Effector memory CD8-positive, alpha-beta T cell (primary cell): Measurements from ENCODE around the gene ATP2B3.

Experiments
- ATAC-seq: fragments of 150-1000 bp; cut with Tn5 transposase; replicated peaks from 2 replicates; pipeline ENCODE4 v1.10.0; 2021; ENCODE audit warnings: mild to moderate bottlenecking, moderate library complexity
- DNase-seq, 3 experiments: peaks; one replicate each; pipeline ENCODE4 v3.0.0; 2021
- H3K27ac Mint-ChIP-seq, 2 donors: one replicate each; pipeline ENCODE4 v1.8.0; 2022; ENCODE audit warnings: mild to moderate bottlenecking in 2 of 2, mixed read lengths in 2 of 2, moderate library complexity in 2 of 2
- H3K27me3 Mint-ChIP-seq, 2 donors: one replicate each; pipeline ENCODE4 v1.8.0; 2022; ENCODE audit warnings: mixed read lengths in 2 of 2
- H3K36me3 Mint-ChIP-seq: one replicate; pipeline ENCODE4 v1.8.0; 2022; ENCODE audit warnings: mild to moderate bottlenecking, moderate library complexity, mixed read lengths; ENCODE audit not compliant: insufficient read depth
- H3K4me1 Mint-ChIP-seq, 2 donors: one replicate each; pipeline ENCODE4 v1.8.0; 2022; ENCODE audit warnings: low read depth in 2 of 2, mixed read lengths in 2 of 2
- H3K4me3 Mint-ChIP-seq, 2 donors: one replicate each; pipeline ENCODE4 v1.8.0; 2022; ENCODE audit warnings: mild to moderate bottlenecking in 2 of 2, mixed read lengths in 2 of 2, moderate library complexity in 2 of 2
- H3K9me3 Mint-ChIP-seq, 2 donors: one replicate each; pipeline ENCODE4 v1.8.0; 2022; ENCODE audit warnings: mixed read lengths in 2 of 2

Gene ATP2B3

GRCh38 chrX:153520287-153520917 lies 3.0 kb downstream of the ATP2B3 start:
- no peaks in the 10 kb centered on the region for H3K36me3 Mint-ChIP-seq
- no peak for ATAC-seq

GRCh38 chrX:153521034-153521433 lies 3.6 kb downstream of the ATP2B3 start:
- ATAC-seq, result no peak
- no peak overlapping the region for H3K4me3 Mint-ChIP-seq
- peaks cover 16 to 51% of the 10 kb centered on the region in 2 donors for H3K27me3 Mint-ChIP-seq
- no peak overlapping the region for H3K27ac Mint-ChIP-seq
- H3K4me1 Mint-ChIP-seq, result peaks cover under 1 to 5% of the 10 kb centered on the region in 2 donors
- no peaks in the 10 kb centered on the region for H3K9me3 Mint-ChIP-seq
- H3K36me3 Mint-ChIP-seq, result no peaks in the 10 kb centered on the region
- no peak for DNase-seq

More at GRCh38 chrX:153520287-153520917, 3.0 kb downstream of the ATP2B3 start:
- Mint-ChIP-seq H3K9me3 (no peaks in the 10 kb centered on the region), H3K4me1 (peaks cover 4 to 5% of the 10 kb centered on the region in 2 donors), H3K27ac (no peak overlapping the region), H3K27me3 (peaks cover 22 to 52% of the 10 kb centered on the region in 2 donors), H3K4me3 (no peak overlapping the region)
- no peak for DNase-seq

GRCh38 chrX:153522259-153522658 lies 4.8 kb downstream of the ATP2B3 start:
- Mint-ChIP-seq H3K4me3 (no peak overlapping the region), H3K27me3 (peaks cover 13 to 57% of the 10 kb centered on the region in 2 donors), H3K9me3 (no peaks in the 10 kb centered on the region), H3K4me1 (peaks cover 0 to 5% of the 10 kb centered on the region in 2 donors), H3K36me3 (no peaks in the 10 kb centered on the region), H3K27ac (no peak overlapping the region)
- ATAC-seq (no peak), DNase-seq (no peak)

- DNase-seq (no peak), ATAC-seq (no peak)
- Mint-ChIP-seq H3K36me3 (no peaks in the 10 kb centered on the region), H3K27me3 (peaks cover 11 to 61% of the 10 kb centered on the region in 2 donors), H3K4me1 (peaks cover 0 to 5% of the 10 kb centered on the region in 2 donors), H3K4me3 (no peak overlapping the region), H3K9me3 (no peaks in the 10 kb centered on the region), H3K27ac (no peak overlapping the region)
These were observed 5.8 kb downstream of the ATP2B3 start for GRCh38 chrX:153523269-153523668.

- Mint-ChIP-seq H3K27me3 (peaks cover 7 to 51% of the 10 kb centered on the region in 2 donors), H3K36me3 (no peaks in the 10 kb centered on the region), H3K4me3 (no peak overlapping the region), H3K9me3 (no peaks in the 10 kb centered on the region), H3K4me1 (peaks cover 0 to 1% of the 10 kb centered on the region in 2 donors), H3K27ac (no peak overlapping the region)
- ATAC-seq, result no peak
- DNase-seq, result no peak
These were observed 6.8 kb downstream of the ATP2B3 start for GRCh38 chrX:153524234-153524633.

GRCh38 chrX:153525451-153525850 lies 8.0 kb downstream of the ATP2B3 start:
- Mint-ChIP-seq H3K4me3 (no peak overlapping the region), H3K27me3 (peaks cover 7 to 43% of the 10 kb centered on the region in 2 donors), H3K4me1 (peaks cover 0 to 1% of the 10 kb centered on the region in 2 donors), H3K9me3 (no peaks in the 10 kb centered on the region), H3K36me3 (no peaks in the 10 kb centered on the region), H3K27ac (no peak overlapping the region)
- ATAC-seq (no peak), DNase-seq (no peak)

- Mint-ChIP-seq H3K4me3 (no peak overlapping the region), H3K4me1 (peaks cover 0 to 1% of the 10 kb centered on the region in 2 donors), H3K36me3 (no peaks in the 10 kb centered on the region), H3K27me3 (peaks cover 7 to 37% of the 10 kb centered on the region in 2 donors), H3K9me3 (no peaks in the 10 kb centered on the region), H3K27ac (no peak overlapping the region)
- no peak for DNase-seq
- no peak for ATAC-seq
These were observed 8.6 kb downstream of the ATP2B3 start for GRCh38 chrX:153526042-153526441.

- ATAC-seq, result no peak
These were observed 9.4 kb downstream of the ATP2B3 start for GRCh38 chrX:153526801-153527200.

GRCh38 chrX:153527208-153527607 lies 9.8 kb downstream of the ATP2B3 start:
- DNase-seq (no peak), ATAC-seq (no peak)
- H3K4me1 Mint-ChIP-seq, result no peaks in the 10 kb centered on the region
- H3K4me3 Mint-ChIP-seq, result no peak overlapping the region
- no peaks in the 10 kb centered on the region for H3K9me3 Mint-ChIP-seq
- no peaks in the 10 kb centered on the region for H3K36me3 Mint-ChIP-seq
- H3K27me3 Mint-ChIP-seq, result peaks cover under 1 to 25% of the 10 kb centered on the region in 2 donors
- H3K27ac Mint-ChIP-seq, result no peak overlapping the region

More at GRCh38 chrX:153526801-153527200, 9.4 kb downstream of the ATP2B3 start:
- no peaks in the 10 kb centered on the region for H3K9me3 Mint-ChIP-seq
- DNase-seq, result no peak
- H3K36me3 Mint-ChIP-seq, result no peaks in the 10 kb centered on the region
- no peak overlapping the region for H3K4me3 Mint-ChIP-seq
- H3K27me3 Mint-ChIP-seq, result peaks cover 4 to 29% of the 10 kb centered on the region in 2 donors
- H3K27ac Mint-ChIP-seq, result no peak overlapping the region
- peaks cover 0 to 1% of the 10 kb centered on the region in 2 donors for H3K4me1 Mint-ChIP-seq

- ATAC-seq, result no peak
- H3K36me3 Mint-ChIP-seq, result no peaks in the 10 kb centered on the region
- no peaks in the 10 kb centered on the region for H3K4me1 Mint-ChIP-seq
- no peak overlapping the region for H3K27ac Mint-ChIP-seq
- peaks cover 0 to 23% of the 10 kb centered on the region in 2 donors for H3K27me3 Mint-ChIP-seq
- DNase-seq, result no peak
- H3K4me3 Mint-ChIP-seq, result no peak overlapping the region
- H3K9me3 Mint-ChIP-seq, result no peaks in the 10 kb centered on the region
These were observed 13.1 kb downstream of the ATP2B3 start for GRCh38 chrX:153530411-153531129.

- no peak overlapping the region for H3K4me3 Mint-ChIP-seq
- no peaks in the 10 kb centered on the region for H3K9me3 Mint-ChIP-seq
- no peaks in the 10 kb centered on the region for H3K36me3 Mint-ChIP-seq
- DNase-seq (no peak), ATAC-seq (no peak)
- H3K4me1 Mint-ChIP-seq, result no peaks in the 10 kb centered on the region
- H3K27ac Mint-ChIP-seq, result no peak overlapping the region
- no peaks in the 10 kb centered on the region for H3K27me3 Mint-ChIP-seq
These were observed 15.6 kb downstream of the ATP2B3 start for GRCh38 chrX:153533091-153533490.

- no peak for ATAC-seq
- no peak for DNase-seq
- Mint-ChIP-seq H3K4me3 (no peak overlapping the region), H3K4me1 (no peaks in the 10 kb centered on the region), H3K9me3 (no peaks in the 10 kb centered on the region), H3K27me3 (peaks cover 0 to 7% of the 10 kb centered on the region in 2 donors), H3K27ac (no peak overlapping the region), H3K36me3 (no peaks in the 10 kb centered on the region)
These were observed 19.6 kb downstream of the ATP2B3 start for GRCh38 chrX:153537080-153537479.

GRCh38 chrX:153537526-153538295 lies 20.3 kb downstream of the ATP2B3 start:
- Mint-ChIP-seq H3K36me3 (no peaks in the 10 kb centered on the region), H3K27me3 (peaks cover 0 to 7% of the 10 kb centered on the region in 2 donors), H3K9me3 (no peaks in the 10 kb centered on the region), H3K4me3 (no peak overlapping the region), H3K4me1 (no peaks in the 10 kb centered on the region), H3K27ac (no peak overlapping the region)
- ATAC-seq (no peak), DNase-seq (no peak)
